Cardiac muscle cell (in vitro differentiated cells and primary cell): ENCODE results near the gene BTBD7. TPM values are rescaled to one million over a fixed set of nuclear protein-coding genes. Genes with fewer than 3 reads are reported as not detected.

Experiments
- DNase-seq, 2 donors: peaks; one replicate each; pipeline versions ENCODE4 v3.0.0 to v3.0.0-alpha.2; 2010 to 2017; ENCODE audit warnings: low read depth in 1 of 2, low spot score in 1 of 2
- H3K27ac ChIP-seq: fragments of 200-600 bp; sonication (generic); 2 replicates; pipeline ENCODE4 v1.5.1; 2016
- H3K27me3 ChIP-seq: fragments of 200-600 bp; sonication (generic); 2 replicates; pipeline ENCODE4 v1.6.0; 2016; ENCODE audit warnings: control low read depth
- H3K36me3 ChIP-seq: fragments of 200-600 bp; sonication (generic); 2 replicates; pipeline ENCODE4 v1.5.1; 2016; ENCODE audit warnings: control low read depth
- H3K4me1 ChIP-seq: fragments of 200-600 bp; sonication (generic); 2 replicates; pipeline ENCODE4 v1.8.1; 2017; ENCODE audit warnings: low read depth, mild to moderate bottlenecking, mixed run types
- H3K4me3 ChIP-seq: fragments of 200-600 bp; sonication (generic); 2 replicates; pipeline ENCODE4 v1.5.1; 2016; ENCODE audit warnings: mild to moderate bottlenecking
- H3K9me3 ChIP-seq: fragments of 200-600 bp; sonication (generic); 2 replicates; pipeline ENCODE4 v1.5.1; 2017; ENCODE audit warnings: low read depth, mild to moderate bottlenecking, control low read depth
- CTCF ChIP-seq: IDR thresholded peaks from 2 replicates; pipeline ENCODE4 v1.5.1; 2012; ENCODE audit warnings: low read depth, mild to moderate bottlenecking, low read length
- polyA plus RNA-seq: library from polyadenylated mRNA; unstranded; fragments of >200 nt; fragmentation: Nextera tagmentation; extraction: Ambion mirVana; gene quantifications from 2 replicates; pipeline ENCODE4 v1.2.1, GENCODE V29; 2016
- total RNA-seq: library from RNA; depleted of rRNA; stranded (reverse); fragments of >200 nt; gene quantifications from 2 replicates; pipeline ENCODE4 v1.2.3, GENCODE V29; 2016

Gene BTBD7
- total and polyA plus RNA-seq, 2 experiments from 2014 or later = 19.4 to 21.7 TPM

GRCh38 chr14:93230539-93230938, 102.3 kb downstream of the BTBD7 start:
- H3K9me3 ChIP-seq = no peaks in the 10 kb centered on the region
- no peak overlapping the region for H3K4me3 ChIP-seq
- H3K4me1 ChIP-seq = no peaks in the 10 kb centered on the region
- peaks cover 15% of the 10 kb centered on the region for H3K36me3 ChIP-seq
- no peak overlapping the region for H3K27ac ChIP-seq
- no peak for DNase-seq
- TF ChIP-seq CTCF = no peak
- H3K27me3 ChIP-seq = no peaks in the 10 kb centered on the region

DNA sequence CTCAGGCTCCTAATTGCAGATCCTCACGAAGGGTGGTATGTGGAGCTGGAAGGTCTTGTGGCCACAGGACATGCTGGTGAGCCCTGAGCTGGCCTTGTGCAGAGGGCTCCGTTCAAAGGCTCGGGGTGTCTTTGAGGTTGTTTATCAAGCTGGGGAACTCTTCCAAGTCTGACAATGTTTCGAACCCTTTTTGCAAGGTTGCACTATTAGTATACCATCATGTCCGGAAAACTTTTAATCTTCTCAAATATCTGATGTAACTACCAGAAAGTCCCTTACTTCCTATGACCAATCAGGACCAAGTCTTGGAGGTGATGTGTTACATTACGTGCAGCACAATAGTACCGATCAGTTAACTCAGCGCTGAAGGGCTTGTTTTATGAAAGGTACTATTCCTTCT, 104.3 kb downstream of the BTBD7 start:
- Histone ChIP-seq H3K36me3 (peaks cover 15% of the 10 kb centered on the region), H3K27ac (no peak overlapping the region), H3K27me3 (no peaks in the 10 kb centered on the region), H3K4me3 (no peak overlapping the region), H3K9me3 (no peaks in the 10 kb centered on the region), H3K4me1 (no peaks in the 10 kb centered on the region)
- no peak for TF ChIP-seq CTCF
- no peak for DNase-seq

GRCh38 chr14:93223565-93223964, 109.3 kb downstream of the BTBD7 start:
- DNase-seq = no peak
- Histone ChIP-seq H3K9me3 (no peaks in the 10 kb centered on the region), H3K4me3 (no peak overlapping the region), H3K4me1 (no peaks in the 10 kb centered on the region), H3K27ac (no peak overlapping the region), H3K36me3 (peaks cover 37% of the 10 kb centered on the region), H3K27me3 (no peaks in the 10 kb centered on the region)
- TF ChIP-seq CTCF = no peak

DNA sequence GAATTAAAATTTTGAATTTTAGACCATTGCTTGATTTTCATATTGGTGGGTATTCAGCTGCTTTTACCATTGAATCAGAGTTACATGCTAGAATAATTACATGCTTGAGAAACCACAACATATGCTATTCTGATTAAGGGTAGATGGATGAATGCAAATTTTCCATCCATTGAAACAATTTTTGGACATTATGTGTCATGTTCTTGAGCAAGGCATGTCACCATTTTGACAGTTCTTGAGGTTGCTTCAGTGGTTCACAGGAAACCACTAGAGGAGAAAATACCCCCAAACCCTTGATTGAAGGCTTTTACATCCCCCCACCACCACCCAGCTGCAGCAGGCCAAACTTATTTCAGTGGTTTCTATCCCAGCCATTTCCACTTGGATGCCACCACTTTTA, 112.3 kb downstream of the BTBD7 start:
- Histone ChIP-seq H3K27ac (no peak overlapping the region), H3K4me3 (no peak overlapping the region), H3K27me3 (no peaks in the 10 kb centered on the region), H3K9me3 (no peaks in the 10 kb centered on the region), H3K36me3 (peaks cover 33% of the 10 kb centered on the region), H3K4me1 (no peaks in the 10 kb centered on the region)
- no peak for TF ChIP-seq CTCF
- no peak for DNase-seq

DNA sequence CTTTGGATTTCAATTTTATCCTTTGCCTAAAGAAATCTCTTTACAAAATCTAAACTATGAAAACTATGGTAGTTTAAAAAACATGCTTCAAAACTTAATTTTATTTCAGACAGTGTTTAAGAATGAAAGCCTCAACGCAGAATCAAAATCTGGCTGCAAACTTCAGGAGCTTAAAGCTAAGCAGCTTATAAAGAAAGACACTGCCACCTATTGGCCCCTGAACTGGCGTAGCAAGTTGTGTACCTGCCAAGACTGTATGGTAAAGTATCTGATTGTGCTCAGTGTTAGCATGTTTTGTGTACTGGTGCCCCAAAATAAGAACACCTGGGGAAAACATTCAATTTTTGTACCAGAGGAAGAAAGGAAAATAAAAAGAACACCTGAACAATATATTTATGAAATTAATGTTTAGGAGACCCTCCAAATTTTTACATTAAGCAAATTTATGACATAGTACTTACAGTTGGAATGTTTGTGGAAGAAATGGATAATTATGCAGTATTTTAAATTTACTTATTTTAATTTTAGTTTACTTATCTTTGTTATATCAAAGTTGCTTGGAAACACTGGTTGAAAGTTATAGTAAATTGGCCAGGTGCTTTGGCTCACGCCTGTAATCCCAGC, 113.6 kb downstream of the BTBD7 start:
- H3K36me3 ChIP-seq = peaks cover 42% of the 10 kb centered on the region
- peak; percentile 72 for DNase-seq
- H3K9me3 ChIP-seq = no peaks in the 10 kb centered on the region
- no peaks in the 10 kb centered on the region for H3K27me3 ChIP-seq
- H3K4me1 ChIP-seq = no peaks in the 10 kb centered on the region
- TF ChIP-seq CTCF = peak; percentile 66
- no peak overlapping the region for H3K4me3 ChIP-seq
- no peak overlapping the region for H3K27ac ChIP-seq
